Stimulated activated CD8-positive, alpha-beta memory T cell treated with anti-CD3 and anti-CD28 coated beads, Interleukin-15, amount 100 ng/mL, for 24 hours (primary cell): ENCODE measurements around the gene CDC7.

Experiments
- DNase-seq: peaks from one replicate; pipeline ENCODE4 v3.0.0-alpha.2; 2020; ENCODE audit warnings: low read depth

CDC7 gene

DNA sequence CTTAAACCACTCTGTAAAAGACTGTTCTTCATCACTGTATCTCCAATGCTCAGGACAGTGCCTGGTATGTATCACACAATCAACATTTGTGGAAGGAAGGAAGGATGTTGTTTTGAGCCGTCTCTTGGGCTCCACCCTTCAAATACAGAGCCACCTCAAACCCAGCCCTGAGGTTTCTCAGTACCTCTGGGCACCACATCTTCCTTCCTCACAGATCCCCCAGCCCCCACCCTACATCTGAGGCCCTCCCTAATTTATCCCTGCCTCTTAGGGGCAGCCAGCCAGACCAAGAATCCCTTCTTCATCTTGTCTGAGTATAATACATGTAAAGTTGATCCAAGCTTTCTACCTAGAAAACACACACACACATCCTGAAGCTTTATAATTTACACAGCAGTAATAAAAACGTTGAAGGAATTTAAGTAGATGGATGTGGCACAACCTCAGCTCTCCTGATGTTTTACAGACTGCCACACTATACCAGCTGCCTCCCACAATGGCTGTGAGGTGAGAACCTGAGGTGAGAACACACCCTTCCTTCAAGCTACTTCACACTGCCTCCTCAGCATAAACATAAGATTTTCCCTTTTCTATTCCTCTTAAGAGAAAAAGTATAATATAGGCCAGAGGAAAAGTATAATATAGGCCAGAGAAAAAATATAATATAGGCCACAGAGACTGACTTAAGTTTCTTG, 48.5 kb downstream of the CDC7 start:
- DNase-seq, result no peak

DNA sequence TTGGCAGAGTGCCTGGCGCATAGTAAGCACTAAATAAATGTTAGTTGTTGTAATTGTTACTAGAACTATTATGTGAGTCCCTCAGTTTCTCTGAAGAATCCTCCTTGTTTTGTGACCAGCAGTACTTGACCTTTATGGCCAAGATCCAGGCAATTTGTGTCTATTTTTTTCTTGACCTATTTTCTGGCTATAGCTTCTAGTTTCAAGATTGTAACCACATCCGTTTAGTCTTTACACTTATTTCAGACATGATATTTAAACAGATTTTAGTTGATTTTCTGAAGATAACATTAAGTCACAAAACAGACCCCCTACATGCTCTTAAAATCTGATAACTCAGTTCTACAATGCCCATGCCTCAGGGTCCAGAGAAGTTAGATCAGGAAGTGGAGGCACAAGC, 50.3 kb downstream of the CDC7 start:
- no peak for DNase-seq

DNA sequence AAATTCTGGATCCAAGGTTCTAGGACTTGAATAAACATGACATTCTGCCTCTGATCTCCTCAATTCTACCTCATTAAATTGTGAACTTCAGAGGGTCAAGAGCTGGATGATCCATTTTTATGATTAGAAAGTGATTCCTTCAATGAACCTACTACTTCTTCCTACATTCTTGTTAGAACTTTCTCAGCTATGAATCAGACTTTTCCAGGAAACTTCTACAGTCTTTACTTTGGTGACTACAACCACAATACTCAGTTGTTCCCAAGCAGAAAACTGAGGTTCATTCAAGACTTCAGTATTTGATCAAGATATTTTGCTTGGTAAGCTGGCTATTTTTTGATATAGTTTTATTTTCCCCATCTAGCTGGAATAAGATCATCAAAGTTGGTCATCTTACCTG, 51.4 kb downstream of the CDC7 start:
- DNase-seq, result no peak

DNA sequence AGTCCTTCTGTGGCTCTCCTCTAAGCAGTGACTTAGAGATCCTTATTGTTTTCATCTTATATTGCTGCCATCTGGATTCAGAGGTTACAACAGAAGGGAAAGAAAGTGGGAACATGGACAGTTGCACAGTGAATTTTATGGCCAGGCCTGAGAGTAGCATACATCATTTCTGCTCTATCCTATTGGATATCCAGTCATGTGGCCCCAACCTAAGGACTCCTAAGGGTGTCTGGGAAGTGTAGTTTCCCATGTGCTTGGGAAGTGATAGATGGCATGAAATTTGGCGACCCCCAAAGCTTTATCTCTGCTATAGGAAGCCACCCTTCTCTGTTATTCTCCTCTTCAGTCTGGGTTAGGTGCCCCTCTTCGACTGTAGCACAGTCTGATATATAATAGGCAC, 51.9 kb downstream of the CDC7 start:
- no peak for DNase-seq

DNA sequence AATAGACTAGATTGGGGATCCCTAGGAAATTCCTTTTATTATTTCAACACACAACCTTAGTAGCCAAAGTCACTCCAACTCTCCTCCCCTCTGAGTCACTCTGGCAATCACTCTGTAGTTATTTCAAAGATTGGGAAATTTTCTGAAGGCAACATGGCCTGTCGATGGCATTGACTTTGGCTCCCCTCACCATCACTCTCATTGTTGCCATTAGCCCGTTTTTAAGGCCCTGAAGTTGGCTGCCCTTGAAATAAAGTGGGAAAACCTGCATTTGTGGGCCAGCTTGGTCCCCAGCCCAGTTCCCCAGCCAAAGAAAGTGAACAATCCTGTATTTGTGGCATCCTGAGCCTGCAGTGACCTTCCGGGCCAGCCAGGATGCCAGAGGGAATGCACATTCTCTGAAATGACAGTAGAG, 52.5 kb downstream of the CDC7 start:
- DNase-seq, result no peak

DNA sequence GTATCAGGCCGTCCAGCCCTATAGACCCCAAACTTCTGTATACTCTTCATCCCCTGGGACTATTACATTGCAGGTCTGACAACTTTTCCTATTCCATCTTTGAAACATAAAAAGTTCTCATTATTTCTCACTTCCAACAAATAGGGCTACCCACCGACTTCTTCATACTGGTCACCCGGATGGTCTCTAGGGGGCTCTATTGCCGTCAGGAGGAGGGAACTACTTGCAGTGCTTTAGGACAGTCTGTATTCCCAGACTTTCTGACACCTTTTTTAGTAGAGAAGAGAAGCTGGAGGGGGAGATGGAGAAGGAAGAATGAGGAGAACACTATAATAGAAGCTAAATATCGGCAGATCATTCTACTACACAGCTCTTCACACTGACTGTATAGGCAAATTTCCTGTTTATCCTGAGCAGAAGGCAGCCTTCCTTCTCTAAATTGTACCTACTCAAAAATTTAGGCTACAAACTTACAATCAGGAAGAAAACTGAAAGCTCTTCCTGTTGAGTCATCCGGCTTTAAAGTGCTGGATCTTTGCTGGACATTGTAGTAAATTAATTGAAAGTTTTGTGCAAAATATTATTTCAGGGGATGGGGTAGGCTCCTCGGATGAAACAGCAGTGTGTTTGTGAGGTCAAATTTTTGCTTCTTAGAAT, 54.6 kb downstream of the CDC7 start:
- DNase-seq, result no peak

DNA sequence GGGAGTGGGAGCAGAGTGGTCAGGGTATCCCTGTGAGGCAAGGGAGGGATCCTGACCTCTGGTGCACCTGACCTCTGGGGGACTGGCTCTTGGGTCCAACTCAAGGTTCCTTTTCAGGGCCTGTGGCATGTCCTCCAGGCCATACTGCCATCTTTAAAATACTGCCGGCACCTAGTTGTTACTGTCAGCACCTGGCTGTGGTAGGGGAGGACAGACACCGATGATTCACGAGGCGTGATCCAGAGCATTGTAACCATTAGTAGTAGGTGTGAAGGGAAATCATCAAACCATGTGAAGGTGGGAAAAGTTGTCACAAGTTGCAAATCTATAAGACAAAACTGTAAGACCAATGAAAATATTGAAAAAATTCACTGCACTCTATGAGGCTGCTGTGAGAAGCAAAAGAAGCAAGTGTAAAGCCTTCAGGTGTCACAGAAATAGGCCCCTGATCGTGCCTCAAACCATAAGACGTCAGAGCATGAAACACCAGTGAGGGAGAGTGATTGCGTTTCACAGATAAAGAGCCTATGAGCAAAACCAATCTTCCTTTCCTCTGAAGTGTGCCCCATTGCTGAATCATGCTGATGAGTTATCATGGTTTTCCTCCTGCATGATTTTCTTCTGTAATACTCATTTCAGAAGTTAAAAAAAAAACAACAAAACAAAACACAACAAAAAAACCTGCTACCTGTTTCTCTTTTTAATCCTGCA, 55.3 kb downstream of the CDC7 start:
- DNase-seq, result no peak

DNA sequence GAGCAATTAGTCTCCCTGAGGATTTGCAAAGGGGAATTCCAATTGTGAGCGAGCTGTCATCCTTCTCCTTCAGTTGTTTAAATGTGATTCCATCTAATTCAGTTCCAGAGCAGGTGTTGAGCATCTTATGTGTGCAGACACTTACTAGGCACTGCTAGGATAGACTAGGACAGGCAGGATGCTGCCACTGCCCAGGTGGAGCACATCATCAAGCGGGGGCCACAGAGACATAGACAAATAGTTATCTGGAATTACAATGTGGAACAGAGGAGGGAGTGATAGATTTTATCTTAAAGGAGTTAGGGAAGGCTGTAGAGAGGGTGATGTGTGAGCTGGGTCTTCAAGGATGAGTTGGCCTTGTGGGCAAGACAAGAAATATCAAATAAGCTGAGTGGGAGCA, 55.9 kb downstream of the CDC7 start:
- DNase-seq, result no peak

DNA sequence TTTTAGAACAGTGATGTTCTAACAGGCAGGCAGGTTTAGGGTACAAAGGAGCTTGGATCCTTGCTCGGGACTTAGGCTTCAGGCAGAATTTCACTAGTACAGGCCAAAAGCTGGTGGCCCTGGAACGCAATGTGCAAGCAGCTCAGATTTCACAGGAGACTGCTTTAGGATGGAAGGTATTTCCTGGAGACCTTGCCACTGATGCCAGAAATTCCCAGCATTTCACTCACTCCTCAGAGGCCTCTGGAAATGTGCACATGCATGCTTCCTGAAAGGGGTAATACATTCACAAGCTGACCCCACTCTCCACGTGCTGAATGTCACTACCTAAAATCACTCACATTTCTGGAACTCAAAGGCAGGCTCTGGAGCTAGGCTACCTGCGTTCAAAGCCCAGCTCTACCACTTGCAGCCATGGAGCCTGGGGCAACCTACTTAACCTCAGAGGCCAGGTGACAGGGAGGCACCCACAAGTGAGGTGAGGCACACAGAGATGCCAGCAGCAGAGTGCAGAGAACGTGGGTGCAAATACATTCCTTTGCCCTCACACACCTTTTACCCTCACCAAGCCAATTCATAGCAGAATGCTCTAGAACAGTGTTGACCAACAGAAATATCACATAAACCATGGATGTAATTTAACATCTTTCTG, 56.5 kb downstream of the CDC7 start:
- no peak for DNase-seq

DNA sequence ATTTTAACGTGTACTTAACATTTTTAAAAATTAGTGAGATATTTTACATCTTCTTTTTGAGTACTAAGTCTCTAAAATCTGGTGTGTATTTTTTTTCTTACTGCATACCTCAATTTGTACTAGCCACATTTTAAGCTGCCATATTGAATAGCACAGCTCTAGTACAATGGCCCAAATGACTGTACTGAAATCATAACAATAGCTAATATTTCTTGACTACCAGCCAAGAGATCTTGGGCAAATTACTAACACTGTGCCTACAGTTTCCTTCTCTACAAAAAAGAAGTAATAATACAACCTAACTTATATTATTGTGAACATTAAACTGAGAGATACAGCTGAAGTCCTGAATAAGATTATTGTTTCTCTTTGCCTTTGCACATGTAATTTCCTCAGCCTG, 57.2 kb downstream of the CDC7 start:
- no peak for DNase-seq

DNA sequence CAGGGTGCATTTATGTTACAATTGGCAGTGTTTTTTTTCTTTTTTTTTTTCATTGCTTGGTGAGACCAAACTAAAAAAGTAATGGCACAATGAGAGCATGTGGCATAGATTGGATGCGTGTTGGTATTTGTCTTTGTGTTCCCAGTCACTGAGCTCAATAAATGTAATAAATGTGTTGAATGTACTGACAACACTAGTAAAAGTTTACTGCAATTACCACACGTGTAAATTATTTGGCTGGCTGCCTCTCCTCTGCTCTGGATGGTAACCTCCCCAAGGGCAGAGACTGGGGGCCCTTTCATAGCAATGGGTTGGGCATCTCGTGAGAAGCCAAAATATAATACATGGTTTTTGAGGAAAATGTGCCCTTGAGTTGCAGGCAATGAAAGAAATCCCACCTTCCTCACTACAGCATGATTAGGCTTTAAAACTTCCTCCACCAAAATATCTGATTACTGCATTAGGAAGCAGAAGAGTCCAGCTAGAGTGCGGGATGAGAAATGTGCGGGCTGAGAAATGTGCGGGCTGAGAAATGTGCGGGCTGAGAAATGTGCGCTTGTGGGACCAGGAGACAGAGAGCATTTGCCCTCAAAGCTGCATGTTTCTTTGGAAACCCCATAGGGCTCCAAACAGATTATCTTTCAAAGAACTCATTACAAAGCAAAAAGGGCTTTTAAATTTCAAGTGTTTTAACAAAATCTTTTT, 58.5 kb downstream of the CDC7 start:
- no peak for DNase-seq

DNA sequence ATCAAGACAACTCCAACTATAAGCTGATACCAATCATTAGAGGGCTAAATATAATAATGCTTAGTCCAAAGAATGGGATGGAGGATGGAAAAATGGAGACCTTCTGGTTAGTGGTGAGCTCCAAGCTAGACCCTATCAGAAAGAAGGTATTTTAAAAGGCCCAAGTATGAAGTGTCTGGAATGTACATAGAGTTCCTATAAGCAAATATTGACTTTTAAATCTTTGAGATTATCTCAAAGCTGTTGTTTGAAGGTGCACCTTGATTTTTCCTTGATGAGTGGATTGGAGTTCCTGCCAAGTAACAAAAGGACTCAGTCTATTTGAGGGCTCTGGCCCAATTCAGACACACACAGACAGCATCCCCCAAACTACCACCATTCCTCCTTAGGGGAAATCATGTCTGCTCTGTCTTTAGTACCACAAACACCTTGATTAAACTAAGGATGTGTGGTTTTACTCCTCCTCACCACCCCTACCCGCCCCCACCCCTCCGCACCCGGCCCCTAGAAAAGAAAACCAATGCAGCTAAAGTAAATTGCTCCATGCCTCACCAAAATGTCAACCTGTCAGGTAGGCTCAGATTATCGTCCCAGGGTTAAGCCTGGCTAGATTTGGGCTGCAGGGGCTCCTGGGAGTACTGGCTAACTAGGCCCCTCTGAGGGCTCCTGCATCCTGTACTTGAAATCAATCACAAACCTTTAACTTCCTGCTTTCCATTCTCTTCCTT, 59.4 kb downstream of the CDC7 start:
- no peak for DNase-seq

DNA sequence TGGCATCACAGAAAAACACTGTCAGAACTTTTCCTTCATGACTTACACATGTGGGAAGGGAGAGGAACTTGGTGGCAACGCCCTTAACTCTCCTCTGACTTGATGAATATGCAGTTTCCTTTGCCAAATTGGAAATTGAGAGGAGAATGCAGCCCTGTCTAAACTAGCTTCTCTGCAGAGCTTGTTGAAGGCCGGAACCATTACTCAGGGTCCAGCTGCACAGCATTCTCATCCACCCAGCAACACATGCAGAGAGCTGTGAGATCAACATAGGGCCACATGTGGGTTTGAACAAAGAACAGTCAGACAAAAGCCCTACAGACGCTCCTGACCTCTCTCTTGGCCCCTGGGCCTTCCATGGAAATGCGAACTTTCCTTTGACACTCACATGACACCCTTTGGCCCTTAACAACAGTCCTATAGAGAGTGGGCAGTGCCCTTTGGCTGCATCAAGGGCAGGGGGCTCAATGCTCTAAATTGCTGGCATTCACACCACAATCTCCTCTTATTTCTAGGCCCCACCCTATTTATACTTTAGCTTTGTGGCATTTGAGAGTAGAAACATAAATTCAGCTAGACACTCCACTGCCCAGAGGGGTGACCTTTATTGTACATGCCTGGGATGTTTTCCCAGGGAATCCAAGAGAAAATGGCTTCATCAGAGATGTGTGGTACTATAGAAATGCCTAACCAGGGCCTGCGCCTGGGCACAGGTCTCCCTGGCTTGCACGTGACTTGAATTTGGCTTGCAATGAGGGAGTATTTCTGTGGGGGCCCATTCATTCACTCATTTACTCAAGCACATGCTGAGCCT, 64.4 kb downstream of the CDC7 start:
- DNase-seq, result no peak

DNA sequence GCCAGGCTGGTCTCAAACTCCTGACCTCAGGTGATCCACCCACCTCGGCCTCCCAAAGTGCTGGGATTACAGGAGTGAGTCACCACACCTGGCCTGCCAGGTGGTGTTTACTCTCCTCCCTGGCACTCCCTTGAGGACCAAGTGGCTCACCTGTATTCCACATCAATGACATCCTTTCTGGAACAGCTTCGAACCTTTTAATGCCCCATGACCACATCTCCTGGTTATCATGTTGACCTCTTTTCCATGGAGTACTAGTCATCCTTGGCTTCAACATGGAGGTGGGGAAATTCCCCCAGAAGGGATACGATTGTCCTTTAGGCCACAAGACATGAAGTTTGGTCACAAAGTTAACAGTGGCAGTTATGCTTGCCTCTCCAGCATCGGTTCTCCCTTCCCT, 66.9 kb downstream of the CDC7 start:
- DNase-seq, result no peak

DNA sequence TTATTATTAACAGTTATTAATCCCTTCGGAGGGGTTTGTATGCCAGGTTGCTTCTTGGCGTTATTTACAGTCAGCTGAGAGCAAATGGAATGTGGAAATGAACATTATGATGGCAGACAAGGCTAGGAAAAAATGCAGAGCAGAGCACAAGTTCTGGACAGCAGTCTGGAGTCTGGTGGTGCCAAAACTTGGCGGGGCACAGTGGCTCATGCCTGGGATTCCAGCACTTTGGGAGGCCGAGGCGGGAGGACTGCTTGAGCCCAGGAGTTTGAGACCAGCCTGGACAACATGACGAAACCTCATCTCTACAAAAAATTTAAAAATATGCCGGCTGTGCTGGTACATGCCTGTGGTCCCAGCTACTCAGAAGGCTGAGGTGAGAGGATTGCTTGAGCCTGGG, 67.6 kb downstream of the CDC7 start:
- no peak for DNase-seq

DNA sequence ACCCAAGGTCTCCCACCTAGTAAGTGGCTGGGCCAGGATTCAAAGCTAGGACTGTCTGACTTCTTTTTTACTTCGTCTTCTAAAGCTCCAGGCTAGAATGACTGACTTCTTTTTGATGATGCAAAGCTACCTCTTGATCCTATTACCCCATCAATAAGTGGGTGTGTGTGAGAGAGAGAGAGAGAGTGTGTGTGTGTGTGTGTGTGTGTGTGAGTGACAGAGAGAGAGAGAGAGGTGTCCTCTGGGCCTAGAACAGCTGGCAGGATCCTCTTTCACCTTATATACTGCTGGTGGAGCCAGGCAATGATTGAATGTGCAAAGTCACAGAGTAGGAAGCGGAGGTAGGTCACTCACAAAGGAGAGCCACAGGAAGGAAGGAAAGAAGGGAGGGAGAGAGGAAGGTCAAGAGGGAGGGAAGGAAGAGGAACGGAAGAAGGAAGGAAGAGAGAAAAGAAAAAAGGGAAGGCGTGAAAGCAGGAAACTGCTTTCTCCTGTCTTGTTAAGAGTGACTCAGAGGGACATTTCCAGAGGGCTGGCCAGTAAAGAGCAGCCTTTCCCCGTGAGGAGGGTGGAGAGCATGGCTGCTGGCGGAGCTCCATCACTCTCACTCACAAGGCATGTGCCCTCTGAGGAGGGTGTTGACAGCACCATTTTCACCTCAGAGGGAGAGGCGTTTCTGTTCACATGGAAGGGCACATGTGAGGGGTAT, 68.9 kb downstream of the CDC7 start:
- DNase-seq, result no peak

DNA sequence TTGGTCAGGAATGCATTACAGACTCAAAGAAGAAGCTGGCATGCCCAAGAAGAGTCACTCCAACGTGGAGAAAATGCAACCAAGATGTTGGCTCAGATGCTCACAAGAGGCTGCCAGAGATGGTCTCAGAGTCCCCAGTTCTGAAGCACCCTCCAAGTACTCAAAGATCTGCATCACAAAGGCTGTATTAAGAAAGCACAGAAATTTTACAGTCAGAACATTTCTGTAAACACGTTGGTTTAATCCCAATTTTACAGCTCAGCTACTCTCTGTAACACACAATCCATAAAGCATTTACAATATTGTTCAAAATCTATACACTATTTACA, 69.4 kb downstream of the CDC7 start:
- DNase-seq, result no peak

DNA sequence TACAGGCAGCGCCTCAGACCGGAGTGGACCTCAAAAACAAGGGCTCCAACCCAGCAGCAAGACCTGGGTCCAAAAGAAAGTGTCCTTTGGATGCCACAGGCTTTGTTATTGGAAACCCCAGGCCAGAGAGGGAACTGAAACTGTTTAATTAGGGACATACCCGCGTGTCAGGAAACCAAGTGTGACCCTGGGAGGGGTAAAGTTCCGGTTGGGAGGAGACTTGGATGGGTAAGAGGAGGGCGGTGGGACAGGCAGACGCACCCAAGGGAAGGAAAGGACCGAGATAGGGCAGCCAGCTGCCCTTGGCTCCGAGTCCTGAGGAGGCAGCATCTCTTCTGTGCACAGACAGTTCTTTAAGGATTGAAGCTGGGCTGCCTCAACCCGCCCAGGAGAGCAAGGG, 71.4 kb downstream of the CDC7 start:
- DNase-seq, result no peak
